Stimulated activated naive B cell treated with anti-CD40 and anti-IgM and Interleukin-4, amounts not matched to agents 10 μg/mL and 1 μg/mL and 100 μg/mL, for 72 hours (primary cell): Measurements from ENCODE around the gene ARHGAP10.

Experiments
- ATAC-seq, 2 donors: fragments of 150-1000 bp; cut with Tn5 transposase; replicated peaks; 2 replicates each; pipeline ENCODE4 v1.10.0; 2021; ENCODE audit warnings: moderate library complexity in 1 of 2
- DNase-seq: peaks from one replicate; pipeline ENCODE4 v3.0.0; 2021
- H3K27ac Mint-ChIP-seq: one replicate; pipeline ENCODE4 v1.8.0; 2022; ENCODE audit warnings: mild to moderate bottlenecking, mixed read lengths
- H3K27me3 Mint-ChIP-seq, 2 donors: one replicate each; pipeline ENCODE4 v1.8.0; 2022; ENCODE audit warnings: mixed read lengths in 2 of 2
- H3K36me3 Mint-ChIP-seq, 2 donors: one replicate each; pipeline ENCODE4 v1.8.0; 2022; ENCODE audit warnings: mixed read lengths in 2 of 2, mild to moderate bottlenecking in 1 of 2
- H3K4me1 Mint-ChIP-seq, 2 donors: one replicate each; pipeline ENCODE4 v1.8.0; 2022; ENCODE audit warnings: mixed read lengths in 2 of 2, mild to moderate bottlenecking in 1 of 2
- H3K4me3 Mint-ChIP-seq, 2 donors: one replicate each; pipeline ENCODE4 v1.8.0; 2022; ENCODE audit warnings: mild to moderate bottlenecking in 2 of 2, mixed read lengths in 2 of 2, moderate library complexity in 1 of 2
- H3K9me3 Mint-ChIP-seq, 2 donors: one replicate each; pipeline ENCODE4 v1.8.0; 2022; ENCODE audit warnings: mixed read lengths in 2 of 2, mild to moderate bottlenecking in 1 of 2

ARHGAP10 gene

DNA sequence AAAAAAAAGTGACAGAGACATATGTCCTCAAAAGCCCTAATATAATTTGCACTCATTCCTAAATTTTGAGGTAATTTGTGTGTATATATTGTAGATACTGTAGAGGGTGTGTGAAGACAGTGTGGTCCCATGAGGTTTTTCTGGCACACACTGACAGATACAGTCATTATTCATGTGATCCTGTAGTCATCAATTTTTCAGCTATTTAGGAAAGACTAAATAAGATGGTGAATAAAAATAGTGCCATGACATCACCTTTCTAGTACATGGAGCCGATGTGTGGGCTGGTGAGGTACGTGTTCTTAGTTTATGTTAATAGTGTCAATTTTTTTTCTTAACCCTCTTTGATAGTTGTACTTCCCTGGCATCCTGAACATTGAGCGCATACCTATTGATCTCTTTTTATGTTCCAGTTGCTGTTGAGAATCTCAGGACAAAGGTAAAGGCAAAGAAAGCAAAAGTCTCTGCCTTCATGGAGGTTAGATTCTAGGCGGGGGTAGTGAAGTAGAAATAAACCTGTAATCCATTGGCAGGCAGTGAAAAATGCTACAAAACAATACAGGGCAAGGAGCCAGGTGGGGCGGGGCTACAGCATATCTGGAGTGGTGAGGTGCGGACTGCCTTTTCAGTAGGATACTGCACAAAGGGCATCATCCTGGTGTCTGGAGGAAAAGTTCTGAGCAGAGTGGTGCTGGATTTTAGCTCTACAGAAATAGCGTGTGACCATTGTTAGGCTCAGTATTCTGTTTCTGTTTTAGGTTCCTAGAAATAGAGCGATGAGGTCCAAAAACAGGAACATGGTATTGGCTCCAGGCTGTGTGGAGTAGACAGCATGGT is 93.8 kb downstream of the ARHGAP10 start:
- ATAC-seq (peak; percentile 50 to 67), DNase-seq (no peak)
- no peak overlapping the region for H3K4me3 Mint-ChIP-seq
- no peaks in the 10 kb centered on the region for H3K36me3 Mint-ChIP-seq
- no peaks in the 10 kb centered on the region for H3K27me3 Mint-ChIP-seq
- peaks cover 5 to 8% of the 10 kb centered on the region in 2 donors for H3K4me1 Mint-ChIP-seq
- H3K27ac Mint-ChIP-seq = no peak overlapping the region
- no peaks in the 10 kb centered on the region for H3K9me3 Mint-ChIP-seq

- DNase-seq (no peak), ATAC-seq (no peak)
- Mint-ChIP-seq H3K9me3 (no peaks in the 10 kb centered on the region), H3K4me1 (peaks cover 5 to 8% of the 10 kb centered on the region in 2 donors), H3K27ac (no peak overlapping the region), H3K36me3 (no peaks in the 10 kb centered on the region), H3K27me3 (no peaks in the 10 kb centered on the region), H3K4me3 (no peak overlapping the region)
Measured at GRCh38 chr4:147826288-147826646, 94.4 kb downstream of the ARHGAP10 start.

DNA sequence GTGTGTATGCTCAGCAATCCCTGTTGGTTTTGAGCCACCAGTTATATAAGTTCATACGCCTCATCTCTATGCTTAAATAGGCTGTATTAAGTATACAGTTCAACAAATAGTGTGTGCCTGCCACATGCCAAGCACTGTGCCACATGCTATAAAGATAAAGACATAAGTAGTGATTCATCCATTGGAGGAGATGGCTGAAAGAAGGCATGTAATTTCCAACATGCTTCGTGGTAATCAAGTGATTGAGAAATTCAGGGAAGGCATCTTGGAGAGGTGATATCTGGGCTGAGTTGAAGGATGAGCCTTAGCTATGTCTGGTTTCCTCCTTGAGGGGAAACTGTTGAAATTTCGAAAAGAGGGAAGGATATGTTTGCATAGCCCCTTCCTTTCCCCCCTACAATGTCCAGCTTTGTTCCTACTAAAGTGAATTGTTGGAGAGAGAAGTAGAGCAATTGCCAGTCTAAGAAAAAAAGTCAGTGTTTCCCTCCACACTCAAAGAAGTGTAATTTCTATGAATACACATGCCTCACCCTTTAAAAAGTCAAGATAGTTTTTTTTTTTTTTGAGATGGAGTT is 96.5 kb downstream of the ARHGAP10 start:
- Mint-ChIP-seq H3K27me3 (no peaks in the 10 kb centered on the region), H3K4me3 (no peak overlapping the region), H3K9me3 (no peaks in the 10 kb centered on the region), H3K36me3 (no peaks in the 10 kb centered on the region), H3K27ac (no peak overlapping the region), H3K4me1 (peaks cover 9 to 14% of the 10 kb centered on the region in 2 donors)
- DNase-seq (no peak), ATAC-seq (no peak)

- H3K27ac Mint-ChIP-seq = no peak overlapping the region
- no peaks in the 10 kb centered on the region for H3K9me3 Mint-ChIP-seq
- no peaks in the 10 kb centered on the region for H3K36me3 Mint-ChIP-seq
- DNase-seq = no peak
- no peak overlapping the region for H3K4me3 Mint-ChIP-seq
- no peaks in the 10 kb centered on the region for H3K27me3 Mint-ChIP-seq
- no peak for ATAC-seq
- peaks cover 9 to 14% of the 10 kb centered on the region in 2 donors for H3K4me1 Mint-ChIP-seq
Measured at GRCh38 chr4:147829401-147830101, 97.7 kb downstream of the ARHGAP10 start.

DNA sequence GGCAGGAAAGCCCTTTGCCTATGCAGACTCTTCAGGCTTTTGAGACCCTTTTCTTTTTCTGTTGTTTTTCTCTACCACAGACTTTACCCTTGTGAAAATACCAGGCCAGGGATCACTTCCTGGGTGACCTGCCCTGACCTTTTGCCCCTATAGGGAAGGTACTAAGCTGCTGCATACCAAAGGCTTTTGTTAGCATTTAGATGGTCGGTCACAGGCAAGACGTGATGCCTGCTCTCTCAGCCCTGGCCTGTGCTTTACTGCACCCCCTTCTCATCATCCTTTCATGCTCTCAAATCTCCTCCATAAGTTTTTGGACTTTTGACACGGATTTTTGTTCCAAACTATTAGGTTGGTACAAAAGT is 98.2 kb downstream of the ARHGAP10 start:
- Mint-ChIP-seq H3K27ac (no peak overlapping the region), H3K4me1 (peaks cover 9 to 14% of the 10 kb centered on the region in 2 donors), H3K27me3 (no peaks in the 10 kb centered on the region), H3K36me3 (no peaks in the 10 kb centered on the region), H3K4me3 (no peak overlapping the region), H3K9me3 (peaks cover 0 to 2% of the 10 kb centered on the region in 2 donors)
- ATAC-seq (no peak), DNase-seq (no peak)

GRCh38 chr4:147830987-147831386 is 99.1 kb downstream of the ARHGAP10 start:
- Mint-ChIP-seq H3K36me3 (no peaks in the 10 kb centered on the region), H3K27ac (no peak overlapping the region), H3K27me3 (no peaks in the 10 kb centered on the region), H3K4me1 (peaks cover 6 to 9% of the 10 kb centered on the region in 2 donors), H3K4me3 (no peak overlapping the region), H3K9me3 (peaks cover 0 to 2% of the 10 kb centered on the region in 2 donors)
- ATAC-seq (no peak), DNase-seq (no peak)

DNA sequence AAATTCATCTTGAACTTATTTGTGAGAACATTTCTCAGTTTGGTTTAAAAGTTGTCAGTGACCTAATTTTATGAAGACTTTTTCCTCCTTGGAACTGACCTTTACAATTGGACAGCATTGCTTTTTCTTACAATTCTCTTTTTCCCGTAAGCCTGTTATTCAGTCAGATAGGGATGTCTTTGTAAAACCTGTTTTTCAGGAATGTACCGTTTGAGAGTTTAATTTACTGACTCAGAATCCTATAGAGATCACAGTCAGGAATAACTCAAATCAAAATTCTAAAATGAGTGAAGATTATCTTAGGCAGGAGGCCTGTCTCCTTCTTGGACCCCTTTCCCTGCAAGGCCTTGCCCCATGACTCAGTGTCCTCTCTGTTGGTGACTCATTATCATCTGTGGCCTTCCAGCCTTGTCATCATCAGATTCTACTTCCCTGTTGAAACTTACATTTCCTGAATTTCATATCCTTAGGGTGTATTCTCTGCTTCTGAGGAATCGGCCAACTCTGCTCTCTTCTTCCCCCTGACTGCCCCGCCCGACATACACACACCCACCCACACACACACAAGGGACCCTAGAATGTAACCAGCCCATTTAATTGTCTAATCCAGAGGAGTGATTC is 99.8 kb downstream of the ARHGAP10 start:
- Mint-ChIP-seq H3K27ac (peak overlapping the region; percentile 15), H3K4me3 (no peak overlapping the region), H3K27me3 (no peaks in the 10 kb centered on the region), H3K36me3 (no peaks in the 10 kb centered on the region), H3K9me3 (peaks cover 0 to 2% of the 10 kb centered on the region in 2 donors), H3K4me1 (peaks cover 6% of the 10 kb centered on the region in 2 donors)
- DNase-seq (no peak), ATAC-seq (peak; percentile 48 to 70)

DNA sequence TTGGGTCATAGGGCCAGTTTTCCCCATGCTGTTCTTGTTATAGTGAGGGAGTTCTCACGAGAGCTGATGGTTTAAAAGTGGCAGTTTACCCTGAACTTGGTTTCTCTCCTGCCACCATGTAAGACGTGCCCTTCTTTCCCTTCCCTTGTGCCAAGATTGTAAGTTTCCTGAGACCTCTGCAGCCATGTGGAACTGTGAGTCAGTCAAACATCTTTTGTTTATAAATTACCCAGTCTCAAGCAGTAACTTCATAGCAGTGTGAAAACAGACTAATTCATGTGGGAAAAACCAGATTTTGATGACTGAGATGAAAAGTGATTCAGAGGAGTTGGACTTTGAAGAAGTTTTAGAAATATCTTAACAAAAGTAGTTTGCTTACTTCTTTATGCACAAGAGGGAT is 101.4 kb downstream of the ARHGAP10 start:
- peaks cover 0 to under 1% of the 10 kb centered on the region in 2 donors for H3K27me3 Mint-ChIP-seq
- DNase-seq (no peak), ATAC-seq (no peak)
- H3K9me3 Mint-ChIP-seq = peaks cover 0 to 2% of the 10 kb centered on the region in 2 donors
- no peaks in the 10 kb centered on the region for H3K36me3 Mint-ChIP-seq
- no peak overlapping the region for H3K4me3 Mint-ChIP-seq
- H3K4me1 Mint-ChIP-seq = peaks cover 6% of the 10 kb centered on the region in 2 donors
- no peak overlapping the region for H3K27ac Mint-ChIP-seq

- Mint-ChIP-seq H3K27me3 (peaks cover 0 to 5% of the 10 kb centered on the region in 2 donors), H3K9me3 (peaks cover 0 to 2% of the 10 kb centered on the region in 2 donors), H3K27ac (no peak overlapping the region), H3K4me1 (peaks cover 6% of the 10 kb centered on the region in 2 donors), H3K4me3 (no peak overlapping the region), H3K36me3 (no peaks in the 10 kb centered on the region)
- DNase-seq = no peak
- ATAC-seq = no peak
Measured at GRCh38 chr4:147833741-147834140, 101.9 kb downstream of the ARHGAP10 start.

DNA sequence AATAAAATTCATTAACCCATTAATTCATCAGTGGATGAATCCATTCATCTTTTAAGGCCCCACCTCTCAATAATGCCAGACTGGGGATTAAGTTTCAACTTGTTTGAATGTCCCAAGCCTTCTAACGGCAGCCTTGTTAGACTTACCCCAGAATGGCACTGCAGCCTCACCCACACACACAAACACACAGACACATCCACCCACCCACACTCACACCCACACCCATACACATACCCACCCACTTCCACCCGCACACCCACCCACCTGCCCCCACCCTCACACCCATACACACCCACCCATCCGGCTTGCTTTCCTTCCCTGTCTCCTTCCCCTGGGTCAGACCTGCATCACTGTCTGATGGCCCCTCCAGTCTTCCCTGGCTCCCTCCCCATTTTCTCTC is 102.6 kb downstream of the ARHGAP10 start:
- Mint-ChIP-seq H3K4me3 (no peak overlapping the region), H3K4me1 (peaks cover 6% of the 10 kb centered on the region in 2 donors), H3K9me3 (peaks cover 0 to 2% of the 10 kb centered on the region in 2 donors), H3K27me3 (peaks cover 0 to 5% of the 10 kb centered on the region in 2 donors), H3K27ac (no peak overlapping the region), H3K36me3 (no peaks in the 10 kb centered on the region)
- ATAC-seq = no peak
- DNase-seq = no peak

- Mint-ChIP-seq H3K4me3 (no peak overlapping the region), H3K36me3 (no peaks in the 10 kb centered on the region), H3K4me1 (peaks cover 3 to 4% of the 10 kb centered on the region in 2 donors), H3K27me3 (peaks cover 0 to 5% of the 10 kb centered on the region in 2 donors), H3K27ac (no peak overlapping the region), H3K9me3 (peaks cover 0 to 2% of the 10 kb centered on the region in 2 donors)
- no peak for DNase-seq
- no peak for ATAC-seq
Measured at GRCh38 chr4:147836807-147837206, 104.9 kb downstream of the ARHGAP10 start.

GRCh38 chr4:147837435-147837834 is 105.5 kb downstream of the ARHGAP10 start:
- no peak for DNase-seq
- no peak for ATAC-seq
- Mint-ChIP-seq H3K4me3 (no peak overlapping the region), H3K27me3 (peaks cover under 1 to 5% of the 10 kb centered on the region in 2 donors), H3K36me3 (no peaks in the 10 kb centered on the region), H3K9me3 (peaks cover 0 to 2% of the 10 kb centered on the region in 2 donors), H3K4me1 (no peaks in the 10 kb centered on the region), H3K27ac (no peak overlapping the region)

DNA sequence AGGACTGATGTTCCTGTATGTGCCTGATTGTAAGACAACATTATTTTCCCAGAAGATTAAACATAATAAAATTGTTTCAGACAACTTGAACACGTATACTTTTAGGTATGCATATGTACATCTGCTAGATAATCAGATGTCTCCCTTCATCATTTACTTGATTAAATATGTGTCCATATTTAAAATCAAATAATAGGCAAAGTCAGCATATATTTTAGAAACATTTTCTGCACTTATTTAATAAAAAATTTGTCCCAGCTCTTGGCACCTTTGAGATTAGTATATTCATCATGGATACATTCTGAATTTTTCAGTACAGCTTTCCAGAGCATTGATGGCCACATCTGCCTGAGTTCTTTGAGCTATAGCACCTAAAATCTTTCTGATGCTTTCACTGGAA is 106.0 kb downstream of the ARHGAP10 start:
- H3K4me1 Mint-ChIP-seq = no peaks in the 10 kb centered on the region
- no peak overlapping the region for H3K4me3 Mint-ChIP-seq
- H3K27me3 Mint-ChIP-seq = peaks cover 5% of the 10 kb centered on the region in 2 donors
- H3K27ac Mint-ChIP-seq = no peak overlapping the region
- no peak for DNase-seq
- no peaks in the 10 kb centered on the region for H3K36me3 Mint-ChIP-seq
- no peak for ATAC-seq
- H3K9me3 Mint-ChIP-seq = peaks cover 0 to 2% of the 10 kb centered on the region in 2 donors

DNA sequence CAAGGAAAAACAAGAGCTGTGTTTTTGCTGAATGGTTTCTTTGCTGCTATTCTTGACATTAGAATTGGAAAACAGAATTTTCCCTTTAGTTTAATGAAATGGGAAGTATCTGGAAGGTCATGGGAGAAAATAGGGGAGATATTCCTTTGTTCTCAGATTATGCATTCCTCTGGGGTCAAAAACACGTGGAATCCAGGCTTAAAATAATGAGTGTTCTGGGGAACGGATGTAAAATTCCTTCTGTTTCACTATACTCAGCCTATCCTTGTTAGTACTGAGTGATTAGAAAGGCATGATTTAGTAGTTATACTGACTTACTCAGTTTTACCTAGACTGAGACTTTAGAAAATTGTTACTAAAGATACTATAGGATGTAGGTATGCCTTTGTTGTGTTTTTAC is 107.3 kb downstream of the ARHGAP10 start:
- H3K4me3 Mint-ChIP-seq = no peak overlapping the region
- ATAC-seq = no peak
- no peak for DNase-seq
- peaks cover 0 to 2% of the 10 kb centered on the region in 2 donors for H3K9me3 Mint-ChIP-seq
- peaks cover 5 to 9% of the 10 kb centered on the region in 2 donors for H3K27me3 Mint-ChIP-seq
- no peaks in the 10 kb centered on the region for H3K4me1 Mint-ChIP-seq
- no peak overlapping the region for H3K27ac Mint-ChIP-seq
- H3K36me3 Mint-ChIP-seq = no peaks in the 10 kb centered on the region
